DND-41 (cell line): ENCODE data around the gene TBC1D21.
A peak's percentile ranks its signal among the peaks of the same experiment; 100 is the strongest.

Source experiments
- ATAC-seq: fragments of 200-7000 bp; cut with Tn5 transposase; 3 replicates; pipeline ENCODE4 v1.9.1; 2021; ENCODE audit warnings: low read depth; ENCODE audit not compliant: insufficient read depth
- DNase-seq: peaks from one replicate; pipeline ENCODE4 v3.0.0-alpha.2; 2020
- H2AFZ ChIP-seq: 2 replicates; pipeline ENCODE4 v1.6.0; 2012; ENCODE audit warnings: low read depth, low read length
- H3K27ac ChIP-seq: 2 replicates; pipeline ENCODE4 v1.5.1; 2012; ENCODE audit warnings: low read length, inconsistent platforms
- H3K27me3 ChIP-seq: fragments of 200-600 bp; sonication (generic); 2 replicates; pipeline ENCODE4 v1.6.0; 2012; ENCODE audit warnings: low read length, mild to moderate bottlenecking, inconsistent platforms; ENCODE audit not compliant: insufficient read depth, poor library complexity
- H3K36me3 ChIP-seq: 2 replicates; pipeline ENCODE4 v1.5.1; 2012; ENCODE audit warnings: low read length, inconsistent platforms; ENCODE audit not compliant: insufficient read depth
- H3K4me1 ChIP-seq: 2 replicates; pipeline ENCODE4 v1.5.1; 2012; ENCODE audit warnings: mild to moderate bottlenecking, low read length; ENCODE audit not compliant: insufficient read depth
- H3K4me2 ChIP-seq: 2 replicates; pipeline ENCODE4 v1.6.0; 2012; ENCODE audit warnings: mild to moderate bottlenecking, moderate library complexity, low read length, inconsistent platforms; ENCODE audit not compliant: insufficient read depth
- H3K4me3 ChIP-seq, 2 experiments: fragments of 200-600 bp in 1 of 2; shearing (Covaris generic) in 1 of 2; 2 replicates each; pipeline ENCODE4 v1.5.1; 2012 to 2016; ENCODE audit warnings: inconsistent platforms in 2 of 2, low read length in 2 of 2, mild to moderate bottlenecking in 2 of 2, low read depth in 1 of 2, moderate library complexity in 1 of 2
- H3K79me2 ChIP-seq: 2 replicates; pipeline ENCODE4 v1.6.0; 2012; ENCODE audit warnings: low read length, inconsistent platforms; ENCODE audit not compliant: insufficient read depth
- H3K9ac ChIP-seq: 2 replicates; pipeline ENCODE4 v1.6.0; 2012; ENCODE audit warnings: low read depth, mild to moderate bottlenecking, inconsistent platforms, low read length, moderate library complexity
- H3K9me3 ChIP-seq: 2 replicates; pipeline ENCODE4 v1.5.1; 2012; ENCODE audit warnings: low read length, moderate library complexity, mild to moderate bottlenecking, inconsistent platforms; ENCODE audit not compliant: insufficient read depth, severe bottlenecking
- H4K20me1 ChIP-seq: 2 replicates; pipeline ENCODE4 v1.6.0; 2012; ENCODE audit warnings: low read length; ENCODE audit not compliant: insufficient read depth
- CTCF ChIP-seq: IDR thresholded peaks from 2 replicates; pipeline ENCODE4 v1.5.1; 2012; ENCODE audit warnings: borderline replicate concordance, low read length, moderate library complexity, mild to moderate bottlenecking; ENCODE audit not compliant: poor library complexity, severe bottlenecking; ENCODE audit errors: extremely low read depth
- EZH2 ChIP-seq: IDR thresholded peaks from 3 replicates; pipeline ENCODE4 v1.6.1; 2012; ENCODE audit warnings: borderline replicate concordance, low read depth, mild to moderate bottlenecking, moderate library complexity, low read length, inconsistent platforms; ENCODE audit not compliant: severe bottlenecking

TBC1D21 gene

GRCh38 chr15:73849641-73850040 lies 23.7 kb upstream of the TBC1D21 start:
- H3K9ac ChIP-seq, result no peak overlapping the region
- no peak overlapping the region for H2AFZ ChIP-seq
- ATAC-seq, result no peak
- no peak overlapping the region for H3K27ac ChIP-seq
- H3K27me3 ChIP-seq, result no peaks in the 10 kb centered on the region
- H3K4me2 ChIP-seq, result no peak overlapping the region
- H3K4me3 ChIP-seq, result no peak overlapping the region
- no peaks in the 10 kb centered on the region for H3K79me2 ChIP-seq
- H4K20me1 ChIP-seq, result peaks cover 3% of the 10 kb centered on the region; the same call in 1 of the 2 replicates
- no peaks in the 10 kb centered on the region for H3K36me3 ChIP-seq
- no peak for DNase-seq
- no peaks in the 10 kb centered on the region for H3K9me3 ChIP-seq
- TF ChIP-seq EZH2 (no peak), CTCF (no peak)
- no peaks in the 10 kb centered on the region for H3K4me1 ChIP-seq

- Histone ChIP-seq H3K4me1 (no peaks in the 10 kb centered on the region), H2AFZ (no peak overlapping the region), H3K9me3 (no peaks in the 10 kb centered on the region), H3K36me3 (no peaks in the 10 kb centered on the region), H3K27ac (no peak overlapping the region), H3K27me3 (no peaks in the 10 kb centered on the region), H4K20me1 (peaks cover 3% of the 10 kb centered on the region; the same call in 1 of the 2 replicates), H3K4me3 (no peak overlapping the region), H3K4me2 (no peak overlapping the region), H3K9ac (no peak overlapping the region), H3K79me2 (no peaks in the 10 kb centered on the region)
- no peak for ATAC-seq
- TF ChIP-seq CTCF, result no peak
- no peak for TF ChIP-seq EZH2
- no peak for DNase-seq
Measured at GRCh38 chr15:73850228-73850627, 23.1 kb upstream of the TBC1D21 start.

DNA sequence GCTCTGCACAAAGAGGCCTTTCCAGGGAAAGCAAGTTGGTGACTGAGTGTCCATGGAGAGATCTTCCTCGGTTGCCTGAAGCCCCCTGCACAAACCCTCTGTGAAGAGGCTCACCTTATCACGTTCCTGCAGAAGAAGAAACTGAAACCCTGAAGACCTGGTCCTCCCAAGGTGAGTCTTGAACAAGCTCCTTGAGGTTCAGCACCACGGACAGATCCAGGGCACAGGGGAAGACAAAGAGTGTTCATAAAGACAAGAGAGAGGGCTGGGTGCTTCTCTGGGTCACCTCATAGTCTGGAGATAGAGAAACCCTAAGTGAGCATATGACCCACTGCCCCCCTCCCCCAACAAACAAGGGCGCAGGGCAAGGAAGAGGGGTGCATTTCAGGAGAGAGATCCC lies 21.7 kb upstream of the TBC1D21 start:
- Histone ChIP-seq H3K4me1 (no peaks in the 10 kb centered on the region), H3K79me2 (no peaks in the 10 kb centered on the region), H3K27ac (no peak overlapping the region), H3K9me3 (no peaks in the 10 kb centered on the region), H2AFZ (no peak overlapping the region), H3K4me2 (no peak overlapping the region), H4K20me1 (peaks cover 3% of the 10 kb centered on the region; the same call in 1 of the 2 replicates), H3K27me3 (no peaks in the 10 kb centered on the region), H3K9ac (no peak overlapping the region), H3K36me3 (no peaks in the 10 kb centered on the region), H3K4me3 (no peak overlapping the region)
- peak; percentile 66; the same call in 2 of the 3 replicates for ATAC-seq
- TF ChIP-seq EZH2 (no peak), CTCF (no peak)
- DNase-seq, result peak; percentile 72

DNA sequence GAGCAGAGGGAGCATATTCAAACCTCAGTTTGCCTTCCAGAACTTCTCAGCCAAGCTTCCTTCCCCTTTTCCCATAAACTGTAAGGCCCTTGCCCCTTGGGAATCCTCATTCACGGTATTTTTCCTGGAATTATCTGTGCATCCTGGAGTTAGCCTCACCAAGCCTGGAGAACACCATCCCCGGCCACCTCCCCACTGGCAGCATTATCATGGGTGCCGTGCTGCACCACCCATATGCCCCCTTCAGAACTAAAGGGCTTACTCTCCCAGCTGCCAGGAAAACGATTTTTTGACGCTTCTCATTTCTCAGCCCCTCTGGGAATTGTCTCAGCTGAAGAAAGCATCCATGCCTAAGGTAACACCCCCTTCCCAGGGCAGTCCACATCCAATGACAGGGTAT lies 20.9 kb upstream of the TBC1D21 start:
- Histone ChIP-seq H3K4me3 (no peak overlapping the region), H3K9ac (no peak overlapping the region), H3K9me3 (no peaks in the 10 kb centered on the region), H3K4me1 (no peaks in the 10 kb centered on the region), H3K27me3 (no peaks in the 10 kb centered on the region), H3K79me2 (no peaks in the 10 kb centered on the region), H4K20me1 (peaks cover 3% of the 10 kb centered on the region; the same call in 1 of the 2 replicates), H3K36me3 (no peaks in the 10 kb centered on the region), H3K4me2 (no peak overlapping the region), H2AFZ (no peak overlapping the region), H3K27ac (no peak overlapping the region)
- DNase-seq, result no peak
- TF ChIP-seq EZH2, result no peak
- TF ChIP-seq CTCF, result no peak
- ATAC-seq, result no peak
